Measurements from ENCODE around the gene ABCD2. TPM values are rescaled to one million over a fixed set of nuclear protein-coding genes. Genes with fewer than 3 reads are reported as not detected.
"Not testable (repeated sequence)": the region's sequence is repeated elsewhere in the genome, so short reads cannot be mapped to it uniquely, and the experiment has no call there.

Gene ABCD2
- total RNA-seq, 3 donors from 2014 or later = 0.52 to 1.1 (median 0.55) TPM

GRCh38 chr12:39626033-39626814 lies 6.6 kb upstream of the ABCD2 start:
- intact Hi-C loops (cut with DNase I, micrococcal nuclease) = no loop called here
- TF ChIP-seq, protein P1, sequence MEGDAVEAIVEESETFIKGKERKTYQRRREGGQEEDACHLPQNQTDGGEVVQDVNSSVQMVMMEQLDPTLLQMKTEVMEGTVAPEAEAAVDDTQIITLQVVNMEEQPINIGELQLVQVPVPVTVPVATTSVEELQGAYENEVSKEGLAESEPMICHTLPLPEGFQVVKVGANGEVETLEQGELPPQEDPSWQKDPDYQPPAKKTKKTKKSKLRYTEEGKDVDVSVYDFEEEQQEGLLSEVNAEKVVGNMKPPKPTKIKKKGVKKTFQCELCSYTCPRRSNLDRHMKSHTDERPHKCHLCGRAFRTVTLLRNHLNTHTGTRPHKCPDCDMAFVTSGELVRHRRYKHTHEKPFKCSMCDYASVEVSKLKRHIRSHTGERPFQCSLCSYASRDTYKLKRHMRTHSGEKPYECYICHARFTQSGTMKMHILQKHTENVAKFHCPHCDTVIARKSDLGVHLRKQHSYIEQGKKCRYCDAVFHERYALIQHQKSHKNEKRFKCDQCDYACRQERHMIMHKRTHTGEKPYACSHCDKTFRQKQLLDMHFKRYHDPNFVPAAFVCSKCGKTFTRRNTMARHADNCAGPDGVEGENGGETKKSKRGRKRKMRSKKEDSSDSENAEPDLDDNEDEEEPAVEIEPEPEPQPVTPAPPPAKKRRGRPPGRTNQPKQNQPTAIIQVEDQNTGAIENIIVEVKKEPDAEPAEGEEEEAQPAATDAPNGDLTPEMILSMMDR (IDR thresholded peaks at IDR 0.05) = no peak
- ATAC-seq = no peak
- H3K9me3 ChIP-seq = no peaks in the 10 kb centered on the region
- H3K36me3 ChIP-seq (ENCODE audit: low read depth) = no peaks in the 10 kb centered on the region
- no peak overlapping the region for H3K4me3 ChIP-seq
- H3K4me1 ChIP-seq (ENCODE audit: low read depth) = no peaks in the 10 kb centered on the region
- peak in 1 of 3 donors; percentile 22 for DNase-seq

- Histone ChIP-seq H3K36me3 (ENCODE audit: low read depth) (no peaks in the 10 kb centered on the region), H3K9me3 (no peaks in the 10 kb centered on the region), H3K4me3 (no peak overlapping the region), H3K4me1 (ENCODE audit: low read depth) (peaks cover 2% of the 10 kb centered on the region)
- no peak for DNase-seq
- TF ChIP-seq, protein P1 (IDR thresholded peaks at IDR 0.05) = no peak
- intact Hi-C loops (cut with DNase I, micrococcal nuclease) = no loop called here
- ATAC-seq = no peak
Measured at GRCh38 chr12:39623919-39624318, 4.3 kb upstream of the ABCD2 start.

- H3K36me3 ChIP-seq (ENCODE audit: low read depth); intact Hi-C loops (cut with DNase I, micrococcal nuclease); H3K9me3 ChIP-seq; H3K4me1 ChIP-seq (ENCODE audit: low read depth); H3K4me3 ChIP-seq; ATAC-seq: not testable (repeated sequence)
- DNase-seq = peak in 1 of 3 donors; percentile 40
Measured at GRCh38 chr12:39623160-39623559, 3.6 kb upstream of the ABCD2 start.

DNA sequence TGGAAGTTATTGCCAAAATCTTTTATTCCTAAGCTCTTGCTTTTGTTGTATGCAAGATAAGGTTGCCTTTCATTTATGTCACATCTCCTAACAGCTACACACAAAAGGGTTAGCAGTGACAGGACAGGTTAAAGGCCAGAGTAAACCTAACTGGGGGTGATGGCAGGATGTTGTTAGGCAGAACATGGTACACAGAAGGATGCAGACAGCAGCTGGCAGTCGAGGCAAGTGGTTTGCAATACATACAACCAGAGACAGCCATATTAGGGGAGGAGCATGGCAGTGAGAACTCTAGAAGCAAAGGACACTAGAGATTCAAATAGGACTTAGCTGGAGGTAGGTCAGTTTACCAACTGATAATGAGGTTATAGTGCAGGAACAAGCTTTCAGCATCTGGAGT lies 2.7 kb upstream of the ABCD2 start:
- no peak overlapping the region for H3K4me3 ChIP-seq
- H3K36me3 ChIP-seq (ENCODE audit: low read depth) = no peaks in the 10 kb centered on the region
- TF ChIP-seq, protein P1 (IDR thresholded peaks at IDR 0.05) = no peak
- DNase-seq (no peak), ATAC-seq (no peak)
- H3K4me1 ChIP-seq (ENCODE audit: low read depth) = peaks cover 2% of the 10 kb centered on the region
- no peaks in the 10 kb centered on the region for H3K9me3 ChIP-seq
- intact Hi-C loops (cut with DNase I, micrococcal nuclease) = no loop called here

- TF ChIP-seq, protein P1 (IDR thresholded peaks at IDR 0.05) = no peak
- ATAC-seq (no peak), DNase-seq (no peak)
- Histone ChIP-seq H3K9me3 (no peaks in the 10 kb centered on the region), H3K4me3 (no peak overlapping the region), H3K4me1 (ENCODE audit: low read depth) (peaks cover 2% of the 10 kb centered on the region), H3K36me3 (ENCODE audit: low read depth) (no peaks in the 10 kb centered on the region)
- intact Hi-C loops (cut with DNase I, micrococcal nuclease) = no loop called here
Measured at GRCh38 chr12:39621670-39622069, 2.1 kb upstream of the ABCD2 start.

All from mucosa of descending colon (tissue), 3 donors.